Erythroblast (primary cell): ENCODE data around the gene TIMM29.
A peak's percentile ranks its signal among the peaks of the same experiment; 100 is the strongest.
"Not testable (repeated sequence)": the region's sequence is repeated elsewhere in the genome, so short reads cannot be mapped to it uniquely, and the experiment has no call there.

Experiments
- DNase-seq, 2 experiments: peaks; one replicate each; lab custom pipeline; 2025; lab: John Stamatoyannopoulos, UW
- GATA1 ChIP-seq: IDR thresholded peaks from 2 replicates; pipeline ENCODE4 v1.6.1; 2011; ENCODE audit warnings: low read depth, mild to moderate bottlenecking, control low read depth, low read length, moderate library complexity
- POLR2A ChIP-seq: IDR thresholded peaks from 2 replicates; pipeline ENCODE4 v1.6.1; 2011; ENCODE audit warnings: mild to moderate bottlenecking, low read length

TIMM29 gene

GRCh38 chr19:10920288-10920655 lies 8.3 kb upstream of the TIMM29 start:
- TF ChIP-seq POLR2A: no peak
- TF ChIP-seq GATA1: no peak

GRCh38 chr19:10920781-10921180 lies 7.8 kb upstream of the TIMM29 start:
- TF ChIP-seq POLR2A (no peak), GATA1 (no peak)
- no peak for DNase-seq

More at GRCh38 chr19:10920288-10920655, 8.3 kb upstream of the TIMM29 start:
- no peak for DNase-seq

GRCh38 chr19:10921199-10921909 lies 7.3 kb upstream of the TIMM29 start:
- no peak for TF ChIP-seq POLR2A
- no peak for DNase-seq

GRCh38 chr19:10921910-10922637 lies 6.5 kb upstream of the TIMM29 start:
- DNase-seq: no peak
- no peak for TF ChIP-seq POLR2A
- no peak for TF ChIP-seq GATA1

GRCh38 chr19:10922638-10923014 lies 6.0 kb upstream of the TIMM29 start:
- no peak for DNase-seq
- TF ChIP-seq GATA1 (no peak), POLR2A (no peak)

- no peak for DNase-seq
- TF ChIP-seq GATA1 (no peak), POLR2A (no peak)
Measured at GRCh38 chr19:10923260-10924112, 5.1 kb upstream of the TIMM29 start.

DNA sequence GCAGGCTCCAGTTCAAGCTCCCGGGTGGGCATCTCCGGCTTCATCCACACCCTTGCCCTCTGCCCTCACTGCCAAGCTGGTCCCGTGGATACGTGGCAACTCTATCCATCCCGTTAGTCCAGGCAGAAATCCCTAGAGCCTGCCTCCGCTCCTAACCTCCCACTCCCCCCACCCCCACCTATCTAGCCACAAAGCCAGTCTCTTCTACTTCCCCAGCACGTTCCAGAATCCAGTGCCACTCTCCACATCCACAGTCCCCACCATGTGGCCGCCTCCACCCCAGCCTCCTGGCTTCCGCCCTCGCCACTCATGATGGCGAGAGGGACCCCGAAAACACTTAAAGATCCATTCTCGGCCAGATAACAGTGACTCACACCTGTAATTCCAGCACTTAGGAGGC lies 4.0 kb upstream of the TIMM29 start:
- TF ChIP-seq POLR2A (no peak), GATA1 (no peak)
- DNase-seq: no peak

DNA sequence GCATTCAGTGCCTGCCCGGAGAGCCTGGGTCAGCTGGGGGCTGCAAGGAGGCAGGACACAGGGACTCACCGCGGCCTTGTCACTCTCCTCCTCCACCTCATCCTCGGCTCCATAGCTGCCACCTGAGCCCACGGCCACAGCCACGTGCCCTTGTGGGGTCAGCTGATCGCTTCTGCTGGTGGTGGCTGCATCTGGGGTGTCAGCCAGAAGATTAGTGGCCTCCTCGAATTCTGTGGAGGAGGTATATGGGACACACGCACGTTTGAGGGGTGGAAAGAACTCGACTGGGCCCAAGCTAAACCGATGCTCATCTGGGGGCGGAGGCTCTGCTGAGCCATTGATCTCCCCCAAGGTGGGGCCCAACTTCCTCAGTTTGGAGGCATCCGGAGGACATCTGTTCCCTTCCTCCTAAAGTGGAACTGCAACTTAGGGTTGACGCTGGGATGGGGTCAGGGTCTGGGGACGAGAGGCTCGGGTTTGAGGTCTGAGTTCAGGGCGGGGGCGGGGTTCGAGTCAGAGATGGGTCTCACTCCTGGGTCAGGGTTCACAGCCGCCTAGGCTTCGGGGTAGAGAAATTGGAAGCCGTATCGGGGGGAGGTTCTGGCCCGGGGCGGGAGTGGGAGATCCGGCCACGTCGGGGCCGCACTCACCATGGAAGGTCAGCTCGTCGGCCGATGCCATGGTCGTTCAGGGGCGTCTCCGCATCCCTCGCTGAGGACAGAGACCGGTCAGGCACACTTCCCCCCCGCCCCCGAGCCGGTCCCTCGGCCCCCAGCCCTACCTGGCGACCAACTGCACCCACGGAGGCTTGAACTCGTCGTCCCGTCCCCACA lies 665 bp upstream of the TIMM29 start:
- peak; percentile 50 to 57 for DNase-seq
- TF ChIP-seq GATA1: no peak
- no peak for TF ChIP-seq POLR2A

DNA sequence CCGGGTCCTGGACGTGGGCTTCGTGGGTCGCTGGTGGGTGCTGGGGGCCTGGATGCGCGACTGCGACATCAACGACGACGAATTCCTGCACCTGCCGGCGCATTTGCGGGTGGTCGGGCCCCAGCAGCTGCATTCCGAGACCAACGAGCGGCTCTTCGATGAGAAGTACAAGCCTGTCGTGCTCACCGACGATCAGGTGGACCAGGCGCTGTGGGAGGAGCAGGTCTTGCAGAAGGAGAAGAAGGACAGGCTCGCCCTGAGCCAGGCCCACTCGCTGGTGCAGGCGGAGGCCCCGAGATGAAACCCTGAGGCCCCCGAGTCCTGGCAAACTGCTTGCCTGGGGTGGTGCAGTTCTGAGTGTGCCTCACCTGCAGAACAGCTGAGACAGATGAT lies 787 bp downstream of the TIMM29 start:
- peak in 1 of 2 experiments; percentile 53 for DNase-seq
- TF ChIP-seq GATA1 (no peak), POLR2A (no peak)

DNA sequence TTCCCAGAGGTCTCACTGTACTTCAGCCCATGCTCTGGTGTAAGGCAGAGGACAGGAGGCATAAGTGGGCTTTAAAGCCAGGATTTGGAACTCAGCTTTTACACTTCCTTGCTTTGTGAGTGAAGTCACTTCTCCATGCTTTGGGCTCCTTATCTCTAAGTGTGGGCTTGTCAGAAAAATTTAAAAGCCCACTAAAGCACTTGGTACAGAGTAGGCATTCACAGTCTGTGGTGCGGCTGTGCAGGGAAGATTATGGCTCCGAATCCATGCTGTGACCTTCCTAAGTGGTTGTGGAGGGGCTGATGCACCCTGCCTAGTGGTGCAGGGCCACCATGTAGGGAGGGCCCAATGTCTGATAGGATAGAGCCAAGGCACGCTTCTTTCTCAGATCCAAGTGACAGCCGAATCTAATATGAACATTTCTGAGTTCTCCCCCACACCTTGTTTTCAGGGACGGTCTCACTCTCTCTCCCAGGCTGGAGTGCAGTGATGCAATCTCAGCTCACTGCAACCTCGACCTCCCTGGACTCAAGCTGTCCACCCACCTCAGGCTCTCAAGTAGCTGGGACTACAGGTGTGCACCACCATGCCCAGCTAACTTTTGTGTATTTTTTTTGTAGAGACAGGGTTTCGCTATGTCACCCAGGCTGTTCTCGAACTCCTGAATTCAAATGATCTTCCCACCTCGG lies 6.9 kb downstream of the TIMM29 start:
- DNase-seq: peak in 1 of 2 experiments; percentile 45
- TF ChIP-seq POLR2A (no peak), GATA1 (no peak)

DNA sequence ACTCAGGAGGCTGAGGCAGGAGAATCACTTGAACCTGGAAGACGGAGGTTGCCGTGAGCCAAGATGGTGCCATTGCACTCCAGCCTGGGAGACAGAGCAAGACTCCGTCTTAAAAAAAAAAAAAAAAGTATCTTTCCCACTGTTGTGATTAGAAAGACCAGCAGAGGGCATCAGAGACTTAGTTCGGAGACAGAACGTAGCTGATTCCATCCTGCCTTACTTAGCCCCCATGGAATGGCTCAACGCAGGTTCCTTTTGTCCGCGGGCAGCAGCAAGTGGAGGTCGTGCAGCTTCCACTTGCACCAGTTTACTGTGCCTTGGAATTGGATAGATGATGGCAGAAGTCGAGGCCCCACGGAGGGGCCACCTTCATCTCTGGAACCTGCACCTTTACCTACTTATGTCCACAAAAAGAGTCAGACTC lies 8.1 kb downstream of the TIMM29 start:
- peak; percentile 77 to 81 for DNase-seq
- no peak for TF ChIP-seq POLR2A
- TF ChIP-seq GATA1: no peak

- DNase-seq: not testable (repeated sequence)
Measured at GRCh38 chr19:10941649-10942048, 13.0 kb downstream of the TIMM29 start.

DNA sequence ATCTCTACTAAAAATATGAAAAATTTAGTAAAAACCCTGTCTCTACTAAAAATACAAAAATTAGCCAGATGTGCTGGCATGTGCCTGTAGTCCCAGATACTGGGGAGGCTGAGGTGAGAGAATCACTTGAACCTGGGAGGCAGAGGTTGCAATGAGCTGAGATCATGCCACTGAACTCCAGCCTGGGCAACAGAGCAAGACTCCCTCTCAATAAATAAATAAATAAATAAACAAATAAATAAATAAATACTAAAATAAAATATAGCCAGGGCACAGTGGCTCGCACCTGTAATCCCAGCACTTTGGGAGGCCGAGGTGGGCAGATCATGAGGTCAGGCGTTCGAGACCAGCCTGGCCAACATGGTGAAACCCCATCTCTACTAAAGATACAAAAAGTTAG lies 14.8 kb downstream of the TIMM29 start:
- DNase-seq: not testable (repeated sequence)
